Skin epidermis (tissue), 12 donors: ENCODE results near the gene KANK4.

ENCODE experiments used
- H3K27ac ChIP-seq, 21 experiments: fragments of 200-600 bp; sonication (generic) in 11 of 21; one replicate each; pipeline ENCODE4 v1.5.0; 2020; ENCODE audit warnings: mild to moderate bottlenecking in 3 of 21, inconsistent platforms in 2 of 21, moderate library complexity in 2 of 21
- H3K4me3 ChIP-seq, 7 experiments: fragments of 200-600 bp; sonication (generic) in 2 of 7; one replicate each; pipeline ENCODE4 v1.5.0; 2020; ENCODE audit warnings: inconsistent platforms in 2 of 7, mild to moderate bottlenecking in 2 of 7, moderate library complexity in 1 of 7

KANK4 gene

GRCh38 chr1:62308606-62309005 is 10.6 kb downstream of the KANK4 start:
- H3K27ac ChIP-seq: no peak overlapping the region

GRCh38 chr1:62307895-62308492 is 11.2 kb downstream of the KANK4 start:
- no peak overlapping the region for H3K4me3 ChIP-seq
- H3K27ac ChIP-seq: no peak overlapping the region

More at GRCh38 chr1:62308606-62309005, 10.6 kb downstream of the KANK4 start:
- H3K4me3 ChIP-seq: no peak overlapping the region

- no peak overlapping the region for H3K27ac ChIP-seq
Observed at GRCh38 chr1:62307446-62307845, 11.8 kb downstream of the KANK4 start.

DNA sequence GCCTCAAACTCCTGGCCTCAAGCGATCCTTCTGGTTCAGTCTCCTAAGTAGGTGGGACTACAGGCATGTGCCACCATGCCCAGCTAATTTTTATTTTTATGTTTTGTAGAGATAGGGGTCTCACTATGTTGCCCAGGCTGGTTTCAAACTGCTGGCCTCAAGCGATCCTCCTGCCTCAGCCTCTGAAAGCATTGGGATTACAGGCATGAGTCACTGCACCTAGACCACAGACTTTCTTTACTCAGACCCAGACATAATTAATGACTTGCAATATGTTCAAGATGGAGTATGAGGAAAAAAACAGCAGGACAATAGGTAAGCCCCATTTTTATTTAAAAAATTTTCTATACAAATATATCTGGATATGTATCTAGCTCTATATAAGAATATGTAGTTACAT is 13.2 kb downstream of the KANK4 start:
- no peak overlapping the region for H3K27ac ChIP-seq

More at GRCh38 chr1:62307446-62307845, 11.8 kb downstream of the KANK4 start:
- no peak overlapping the region for H3K4me3 ChIP-seq

DNA sequence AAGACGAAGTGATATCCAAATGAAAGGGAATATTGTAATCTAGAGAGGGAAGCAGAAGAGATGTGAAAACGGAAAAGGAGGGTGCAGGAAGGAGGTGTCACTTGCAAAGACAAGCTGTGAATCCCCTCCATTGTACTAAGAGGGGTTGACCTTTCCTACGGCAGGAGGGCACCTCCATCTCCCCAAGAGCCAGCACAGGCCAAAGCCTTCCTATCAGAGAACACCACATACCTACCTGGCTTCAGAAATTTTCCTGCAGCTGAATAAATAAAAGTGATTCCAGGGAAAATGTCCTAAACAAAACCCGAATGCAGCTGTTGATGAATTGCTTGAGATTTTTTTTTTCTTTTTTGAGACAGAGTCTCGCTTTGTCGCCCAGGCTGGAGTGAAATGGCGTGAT is 14.3 kb downstream of the KANK4 start:
- H3K27ac ChIP-seq: no peak overlapping the region

More for the DNA sequence above, 13.2 kb downstream of the KANK4 start:
- no peak overlapping the region for H3K4me3 ChIP-seq

GRCh38 chr1:62304515-62304914 is 14.7 kb downstream of the KANK4 start:
- Histone ChIP-seq H3K27ac (no peak overlapping the region), H3K4me3 (no peak overlapping the region)

More for the DNA sequence above, 14.3 kb downstream of the KANK4 start:
- no peak overlapping the region for H3K4me3 ChIP-seq

DNA sequence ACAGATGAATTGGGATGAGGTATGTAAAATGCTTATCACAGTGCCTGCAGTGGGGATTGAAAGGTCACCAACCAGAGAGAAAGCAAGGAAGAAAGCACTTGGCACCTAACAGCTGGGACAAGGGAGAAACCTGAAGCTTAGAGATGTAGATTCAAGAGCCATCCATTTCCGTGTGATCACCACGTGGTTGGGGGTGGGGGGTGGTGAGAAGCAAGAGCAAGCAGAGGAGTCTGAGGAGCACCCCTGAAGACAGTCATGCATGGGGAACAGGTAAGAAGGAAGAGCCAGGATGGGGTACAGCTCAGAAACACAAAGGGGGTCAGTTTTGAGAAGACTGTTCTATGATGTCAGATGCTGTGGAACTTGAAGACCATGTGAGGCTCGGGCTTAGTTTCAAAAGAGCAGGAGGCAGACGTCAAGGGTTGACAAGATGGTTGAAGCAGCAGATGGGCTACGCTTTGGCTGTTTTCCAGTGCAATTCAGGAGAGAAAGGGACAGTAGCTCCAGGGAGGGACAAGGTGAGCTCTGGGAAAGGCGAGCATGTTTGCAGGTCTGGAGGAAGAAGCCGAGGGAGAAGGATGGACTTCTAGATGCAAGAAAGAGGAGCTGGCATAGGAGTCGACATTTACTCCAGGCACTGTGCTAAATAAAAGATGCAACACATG is 17.4 kb downstream of the KANK4 start:
- Histone ChIP-seq H3K4me3 (no peak overlapping the region), H3K27ac (no peak overlapping the region)

DNA sequence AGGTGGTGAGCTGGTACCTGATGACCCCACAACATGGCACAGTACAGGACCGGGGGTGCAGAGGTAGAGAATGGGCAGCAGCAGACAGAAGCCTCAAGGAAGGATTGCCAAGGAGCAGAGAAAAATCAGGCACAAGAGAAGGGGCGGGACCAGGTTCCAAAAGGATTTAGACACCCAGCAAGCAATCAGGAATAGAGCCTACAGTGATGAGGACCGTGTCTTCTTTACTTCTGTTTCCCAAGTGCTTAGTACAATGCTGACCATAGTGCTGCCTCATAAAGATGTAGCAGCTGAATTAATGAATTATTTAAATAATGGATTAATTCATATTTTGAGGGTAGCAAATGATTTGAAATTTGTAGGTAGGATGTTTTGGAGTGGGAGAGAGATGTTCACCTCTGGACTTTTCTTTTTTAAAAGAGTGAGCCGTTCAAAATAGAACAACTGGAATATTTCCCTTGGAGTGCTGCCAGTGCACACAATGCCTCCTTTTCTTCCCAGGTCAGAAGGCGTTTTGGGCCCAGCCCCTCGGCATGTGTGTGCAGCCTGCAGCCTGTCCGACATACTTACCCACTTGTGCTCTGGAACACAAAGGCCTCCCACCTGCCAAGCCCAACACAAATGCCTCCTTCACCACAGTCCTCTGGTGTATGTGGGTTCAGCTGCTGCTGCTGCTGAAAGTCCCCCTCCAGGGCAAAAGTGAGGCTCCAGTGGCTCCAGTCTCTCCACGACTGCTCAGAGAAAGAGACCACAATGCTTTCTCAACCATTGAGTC is 19.6 kb downstream of the KANK4 start:
- H3K27ac ChIP-seq: no peak overlapping the region
- no peak overlapping the region for H3K4me3 ChIP-seq

- Histone ChIP-seq H3K4me3 (no peak overlapping the region), H3K27ac (no peak overlapping the region)
Observed at GRCh38 chr1:62295921-62296491, 23.2 kb downstream of the KANK4 start.

DNA sequence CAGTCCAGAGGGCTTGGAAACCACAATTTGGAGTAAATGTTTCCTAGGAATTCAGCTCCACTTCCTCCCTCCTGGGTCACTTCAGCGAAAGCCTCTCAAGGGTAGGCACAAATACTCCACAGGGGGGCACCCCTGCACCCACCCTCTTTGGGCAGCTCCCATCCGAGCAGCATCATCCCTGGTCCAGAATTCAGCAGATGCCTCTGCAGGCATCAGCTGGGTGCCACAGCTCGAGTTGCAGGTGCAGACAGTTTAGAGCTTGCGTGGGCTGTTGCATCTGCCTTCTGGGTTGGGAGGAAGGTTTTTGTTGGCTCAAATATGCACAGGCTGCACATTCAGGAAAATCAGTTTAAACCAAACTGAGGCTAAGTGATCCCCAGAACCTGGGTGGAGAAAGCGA is 25.0 kb downstream of the KANK4 start:
- H3K4me3 ChIP-seq: no peak overlapping the region
- no peak overlapping the region for H3K27ac ChIP-seq

DNA sequence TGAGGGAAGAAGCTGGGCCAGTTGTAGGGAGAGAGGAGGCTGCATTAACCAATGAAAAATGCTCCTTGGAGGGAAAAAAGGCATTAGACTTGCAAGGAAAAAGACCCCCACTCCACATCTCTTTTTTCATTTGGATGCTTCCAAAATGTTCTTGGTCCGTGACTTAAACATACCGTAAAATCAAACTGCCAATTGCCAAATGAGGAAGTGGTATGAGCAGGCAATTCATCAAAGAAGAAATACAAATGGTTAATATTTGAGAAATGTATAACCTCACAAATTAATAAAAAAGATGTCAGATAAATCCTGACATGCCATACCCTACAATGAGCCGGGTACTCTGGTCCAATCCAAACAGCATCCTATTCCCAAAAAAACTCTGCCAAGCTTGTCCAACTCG is 30.6 kb downstream of the KANK4 start:
- Histone ChIP-seq H3K27ac (no peak overlapping the region), H3K4me3 (no peak overlapping the region)

- Histone ChIP-seq H3K4me3 (no peak overlapping the region), H3K27ac (no peak overlapping the region)
Observed at GRCh38 chr1:62288224-62288623, 31.0 kb downstream of the KANK4 start.

- Histone ChIP-seq H3K27ac (no peak overlapping the region), H3K4me3 (no peak overlapping the region)
Observed at GRCh38 chr1:62286786-62287224, 32.4 kb downstream of the KANK4 start.

DNA sequence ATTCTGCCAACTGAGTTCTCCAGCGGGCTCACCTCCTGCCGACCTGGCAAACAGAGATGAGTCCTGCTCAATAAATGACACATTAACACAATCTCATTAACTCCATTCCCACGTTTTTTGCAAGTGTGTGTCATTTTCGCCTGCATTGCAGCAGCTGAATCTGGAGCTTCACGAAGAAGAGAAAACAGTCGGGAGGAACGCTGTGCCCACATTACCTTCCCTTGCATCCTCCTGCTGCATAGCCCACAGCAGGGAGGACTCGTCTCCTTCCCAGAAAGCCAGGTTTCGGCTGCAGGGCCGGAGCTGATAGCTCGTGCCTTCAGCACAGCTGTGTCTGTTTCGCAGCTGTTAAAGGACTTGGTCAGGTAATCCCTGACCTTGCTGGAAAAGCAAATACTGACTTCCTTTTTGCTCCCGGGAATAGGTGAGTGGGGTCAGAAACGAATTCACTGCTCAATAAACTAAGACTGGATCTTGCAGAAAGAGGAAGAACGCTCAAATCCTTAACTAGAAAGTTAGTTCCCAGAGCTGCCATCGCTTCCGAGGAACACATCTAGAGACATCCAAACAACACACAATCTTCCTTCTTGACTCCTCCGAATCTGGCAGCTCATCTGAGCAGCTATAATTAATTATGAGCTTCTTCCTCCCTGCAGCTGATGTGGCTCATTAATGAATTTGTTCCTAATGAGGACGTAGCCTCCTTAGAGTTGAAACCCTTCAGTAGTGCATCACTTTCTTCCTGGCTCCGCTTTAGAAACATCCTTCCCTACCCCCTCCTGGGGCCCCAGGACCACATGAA is 33.0 kb downstream of the KANK4 start:
- Histone ChIP-seq H3K4me3 (no peak overlapping the region), H3K27ac (no peak overlapping the region)

- Histone ChIP-seq H3K27ac (no peak overlapping the region), H3K4me3 (no peak overlapping the region)
Observed at GRCh38 chr1:62285440-62285839, 33.8 kb downstream of the KANK4 start.

GRCh38 chr1:62283986-62284385 is 35.2 kb downstream of the KANK4 start:
- Histone ChIP-seq H3K27ac (no peak overlapping the region), H3K4me3 (no peak overlapping the region)

DNA sequence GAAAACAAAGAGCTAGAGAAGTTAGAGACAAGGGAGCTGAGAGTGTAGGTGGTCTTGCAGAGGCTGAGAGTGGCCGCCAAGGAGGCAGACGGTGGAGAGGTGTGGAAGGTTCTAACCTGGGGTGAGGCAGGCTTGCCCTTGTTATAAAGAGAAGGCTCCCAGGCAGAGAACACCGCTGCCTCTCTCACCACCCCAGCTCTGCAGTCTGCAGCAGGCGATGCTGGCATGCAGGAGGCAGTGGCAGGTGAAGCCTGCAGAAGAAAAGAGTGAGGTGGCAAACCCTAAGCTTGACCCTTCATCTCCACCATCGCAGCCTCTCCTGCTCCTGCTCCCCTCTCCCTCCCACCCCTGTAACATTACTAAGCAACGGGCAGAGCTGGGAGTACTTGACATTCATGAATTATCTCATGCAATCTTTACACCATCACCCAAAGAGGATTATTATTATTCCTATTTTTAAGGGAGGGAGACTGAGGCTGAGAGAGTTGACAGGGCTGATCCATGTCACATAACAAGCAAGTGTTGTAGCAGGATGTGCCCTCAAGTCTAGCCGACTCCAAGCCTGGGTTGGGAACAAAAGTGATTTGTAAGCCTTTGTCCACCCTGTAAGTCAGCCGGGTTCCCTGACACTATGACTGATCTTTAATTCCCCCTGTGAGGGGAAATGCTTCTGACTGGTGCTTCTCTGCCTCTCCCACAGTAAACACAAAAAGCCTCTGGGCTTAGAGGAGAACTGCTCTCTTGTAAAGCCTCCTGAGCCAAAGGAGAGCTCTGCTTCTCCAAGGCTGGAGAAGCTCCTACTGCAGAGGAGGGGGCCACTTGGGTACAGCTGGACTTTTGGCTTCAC is 36.1 kb downstream of the KANK4 start:
- H3K27ac ChIP-seq: no peak overlapping the region

DNA sequence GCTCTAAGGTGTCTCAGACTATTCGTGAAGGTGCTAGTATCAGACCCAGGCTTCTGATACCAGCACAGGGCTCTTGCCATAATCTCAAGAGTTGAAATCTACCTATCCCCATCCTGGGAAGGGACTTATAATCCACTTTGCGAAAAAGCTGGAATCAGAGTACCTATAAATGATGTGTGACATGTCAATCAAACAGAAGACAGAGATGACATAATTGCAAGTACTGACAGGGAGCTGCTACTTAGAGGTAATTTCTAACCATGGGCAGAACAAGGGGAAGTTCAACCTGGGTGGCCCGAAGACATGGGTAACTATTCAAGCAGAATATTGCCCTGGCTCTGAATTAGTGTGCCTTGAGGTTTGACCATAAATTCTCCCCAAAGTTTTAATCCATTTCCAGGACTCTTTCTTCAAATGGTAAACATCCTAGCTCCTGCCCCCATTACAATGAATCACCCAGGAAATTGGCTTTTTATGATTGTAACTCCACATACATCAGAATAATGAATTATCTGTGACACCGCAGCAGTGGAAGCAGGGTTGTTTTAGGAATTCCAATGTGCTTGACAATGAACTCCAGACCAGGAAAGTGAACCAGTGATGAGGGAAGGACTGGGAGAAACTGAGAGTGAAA is 37.2 kb downstream of the KANK4 start:
- Histone ChIP-seq H3K27ac (no peak overlapping the region), H3K4me3 (no peak overlapping the region)

More for the DNA sequence above, 36.1 kb downstream of the KANK4 start:
- no peak overlapping the region for H3K4me3 ChIP-seq
